Measurements from ENCODE around the gene DYNLT4. TPM values are rescaled to one million over a fixed set of nuclear protein-coding genes. Genes with fewer than 3 reads are reported as not detected.

DYNLT4 gene
- total and polyA plus RNA-seq, 2 of the 8 experiments (the other 6 are each of a cell fraction or from before 2014, with no cell fraction given) = 0.29 TPM; not detected in 1

DNA sequence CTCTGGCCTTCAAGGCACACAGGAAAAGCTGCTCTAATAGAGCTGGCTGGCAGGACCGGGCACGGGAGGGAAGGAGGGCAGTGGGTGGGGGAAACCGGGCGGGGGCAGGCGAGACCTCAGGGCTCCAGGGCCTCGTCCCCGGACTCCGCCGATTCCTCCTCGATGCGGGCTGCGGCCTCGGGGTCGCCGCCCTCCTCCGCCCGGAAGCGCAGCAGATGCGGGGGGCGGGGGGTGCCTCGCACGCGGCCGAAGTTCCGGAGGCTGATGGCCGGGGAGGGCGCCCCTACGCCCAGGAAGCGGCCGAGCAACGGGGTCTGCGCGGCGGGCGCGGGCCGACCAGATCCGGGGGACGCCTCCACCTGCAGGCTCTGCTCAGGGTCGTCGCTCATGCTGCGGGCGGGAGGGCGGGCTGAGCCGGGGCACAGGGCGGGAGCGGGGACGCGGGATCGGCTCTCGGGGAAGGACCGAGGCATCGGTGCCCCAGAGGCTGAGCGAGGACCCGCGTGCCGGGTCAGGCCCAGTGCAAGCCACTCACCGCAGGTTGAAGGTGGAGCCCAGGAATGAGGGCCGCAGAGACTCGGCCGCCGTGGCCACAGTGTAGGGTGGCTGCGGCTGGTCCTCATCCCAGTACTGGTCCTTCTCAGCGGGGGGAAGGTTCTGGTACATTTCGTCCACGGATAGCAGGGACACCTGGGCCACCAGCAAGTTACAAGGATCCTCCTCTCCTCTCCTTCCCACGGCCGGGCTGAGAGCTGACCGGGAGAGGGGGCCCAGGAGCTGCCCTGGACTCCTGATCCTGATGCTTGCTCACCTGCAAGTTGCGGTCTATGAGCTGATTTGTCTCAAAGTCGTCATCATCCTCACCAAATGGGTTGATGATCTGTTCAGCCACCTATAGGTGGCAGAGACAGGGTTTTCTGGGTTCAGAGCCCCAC lies 22.8 kb downstream of the DYNLT4 start (continued):
- TF ChIP-seq, protein P1, sequence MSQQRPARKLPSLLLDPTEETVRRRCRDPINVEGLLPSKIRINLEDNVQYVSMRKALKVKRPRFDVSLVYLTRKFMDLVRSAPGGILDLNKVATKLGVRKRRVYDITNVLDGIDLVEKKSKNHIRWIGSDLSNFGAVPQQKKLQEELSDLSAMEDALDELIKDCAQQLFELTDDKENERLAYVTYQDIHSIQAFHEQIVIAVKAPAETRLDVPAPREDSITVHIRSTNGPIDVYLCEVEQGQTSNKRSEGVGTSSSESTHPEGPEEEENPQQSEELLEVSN (IDR thresholded peaks at IDR 0.05) = peak; percentile 85
- TF ChIP-seq JUND (IDR thresholded peaks at IDR 0.05; ENCODE audit: low read length) (no peak), BACH1 (IDR thresholded peaks at IDR 0.05; ENCODE audit: low read length) (no peak), RFX5 (IDR thresholded peaks at IDR 0.05; ENCODE audit: borderline replicate concordance, low read depth, low read length) (no peak), SAP30 (IDR thresholded peaks at IDR 0.05; ENCODE audit: insufficient read depth, insufficient replicate concordance, low read length) (no peak)
- TF ChIP-seq, protein P2, sequence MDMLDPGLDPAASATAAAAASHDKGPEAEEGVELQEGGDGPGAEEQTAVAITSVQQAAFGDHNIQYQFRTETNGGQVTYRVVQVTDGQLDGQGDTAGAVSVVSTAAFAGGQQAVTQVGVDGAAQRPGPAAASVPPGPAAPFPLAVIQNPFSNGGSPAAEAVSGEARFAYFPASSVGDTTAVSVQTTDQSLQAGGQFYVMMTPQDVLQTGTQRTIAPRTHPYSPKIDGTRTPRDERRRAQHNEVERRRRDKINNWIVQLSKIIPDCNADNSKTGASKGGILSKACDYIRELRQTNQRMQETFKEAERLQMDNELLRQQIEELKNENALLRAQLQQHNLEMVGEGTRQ (IDR thresholded peaks at IDR 0.05; ENCODE audit: low read length) = no peak
